Stimulated activated naive CD8-positive, alpha-beta T cell treated with anti-CD3 and anti-CD28 coated beads, Interleukin-15, amount 100 ng/mL, for 72 hours (primary cell): Measurements from ENCODE around the gene GIMAP8.
"Not testable (repeated sequence)": the region's sequence is repeated elsewhere in the genome, so short reads cannot be mapped to it uniquely, and the experiment has no call there.

ENCODE experiments used
- ATAC-seq: fragments of 150-1000 bp; cut with Tn5 transposase; 2 replicates; pipeline ENCODE4 v1.10.0; 2021; ENCODE audit warnings: mild to moderate bottlenecking, moderate library complexity
- DNase-seq, 2 donors: peaks; one replicate each; pipeline ENCODE4 v3.0.0; 2021 to 2022
- H3K27ac Mint-ChIP-seq, 2 donors: one replicate each; pipeline ENCODE4 v1.8.0; 2022; ENCODE audit warnings: mild to moderate bottlenecking in 2 of 2, mixed read lengths in 2 of 2, moderate library complexity in 2 of 2
- H3K27me3 Mint-ChIP-seq: one replicate; pipeline ENCODE4 v1.8.0; 2022; ENCODE audit warnings: mixed read lengths
- H3K4me1 Mint-ChIP-seq: one replicate; pipeline ENCODE4 v1.8.0; 2022; ENCODE audit warnings: mild to moderate bottlenecking, mixed read lengths
- H3K4me3 Mint-ChIP-seq, 2 donors: one replicate each; pipeline ENCODE4 v1.8.0; 2022; ENCODE audit warnings: mild to moderate bottlenecking in 2 of 2, mixed read lengths in 2 of 2, moderate library complexity in 1 of 2
- H3K9me3 Mint-ChIP-seq, 2 donors: one replicate each; pipeline ENCODE4 v1.8.0; 2022; ENCODE audit warnings: mixed read lengths in 2 of 2

GIMAP8 gene

GRCh38 chr7:150489782-150490181 is 39.4 kb downstream of the GIMAP8 start:
- Mint-ChIP-seq H3K4me3 (no peak overlapping the region), H3K4me1 (peaks cover 31% of the 10 kb centered on the region), H3K9me3 (peaks cover 4 to 14% of the 10 kb centered on the region in 2 donors), H3K27me3 (no peaks in the 10 kb centered on the region), H3K27ac (no peak overlapping the region)
- DNase-seq (no peak), ATAC-seq (no peak)

GRCh38 chr7:150493442-150493841 is 43.0 kb downstream of the GIMAP8 start:
- not testable (repeated sequence) for ATAC-seq, H3K27ac Mint-ChIP-seq, H3K27me3 Mint-ChIP-seq, H3K4me3 Mint-ChIP-seq, DNase-seq
- peaks cover 15% of the 10 kb centered on the region for H3K4me1 Mint-ChIP-seq
- peaks cover 15 to 28% of the 10 kb centered on the region in 2 donors for H3K9me3 Mint-ChIP-seq

- Mint-ChIP-seq H3K9me3 (peaks cover 19 to 26% of the 10 kb centered on the region in 2 donors), H3K4me3 (peak overlapping the region; percentile 53 to 71), H3K27ac (peak overlapping the region; percentile 89 to 96), H3K27me3 (no peaks in the 10 kb centered on the region), H3K4me1 (peaks cover 58% of the 10 kb centered on the region)
- DNase-seq (no peak), ATAC-seq (peak; percentile 89)
These were observed 52.1 kb downstream of the GIMAP8 start for GRCh38 chr7:150502519-150502918.

GRCh38 chr7:150503155-150503554 is 52.7 kb downstream of the GIMAP8 start:
- ATAC-seq (no peak), DNase-seq (no peak)
- Mint-ChIP-seq H3K9me3 (peaks cover 13 to 22% of the 10 kb centered on the region in 2 donors), H3K4me3 (peak overlapping the region; percentile 53 to 71), H3K4me1 (peaks cover 62% of the 10 kb centered on the region), H3K27me3 (no peaks in the 10 kb centered on the region), H3K27ac (peak overlapping the region; percentile 89 to 96)

- Mint-ChIP-seq H3K4me3 (peak overlapping the region; percentile 52 to 71), H3K27ac (peak overlapping the region; percentile 56 to 96)
These were observed 53.2 kb downstream of the GIMAP8 start for GRCh38 chr7:150503581-150503980.

GRCh38 chr7:150507947-150508602 is 57.6 kb downstream of the GIMAP8 start:
- H3K27ac Mint-ChIP-seq, result peak overlapping the region; percentile 40 to 90

More at GRCh38 chr7:150503581-150503980, 53.2 kb downstream of the GIMAP8 start:
- H3K27me3 Mint-ChIP-seq, result no peaks in the 10 kb centered on the region
- peaks cover 67% of the 10 kb centered on the region for H3K4me1 Mint-ChIP-seq
- peak; percentile 24 for ATAC-seq
- H3K9me3 Mint-ChIP-seq, result peaks cover 9 to 20% of the 10 kb centered on the region in 2 donors
- no peak for DNase-seq

GRCh38 chr7:150511048-150511447 is 60.6 kb downstream of the GIMAP8 start:
- ATAC-seq, result no peak
- Mint-ChIP-seq H3K27me3 (no peaks in the 10 kb centered on the region), H3K9me3 (peaks cover 19 to 25% of the 10 kb centered on the region in 2 donors), H3K4me1 (peaks cover 83% of the 10 kb centered on the region), H3K27ac (peak overlapping the region; percentile 8 to 85), H3K4me3 (peak overlapping the region; percentile 2 to 66)
- DNase-seq, result no peak

More at GRCh38 chr7:150507947-150508602, 57.6 kb downstream of the GIMAP8 start:
- H3K4me3 Mint-ChIP-seq, result peak overlapping the region; percentile 52 to 63
- H3K9me3 Mint-ChIP-seq, result peaks cover 19 to 25% of the 10 kb centered on the region in 2 donors
- ATAC-seq (peak; percentile 73), DNase-seq (no peak)
- no peaks in the 10 kb centered on the region for H3K27me3 Mint-ChIP-seq
- peaks cover 97% of the 10 kb centered on the region for H3K4me1 Mint-ChIP-seq

GRCh38 chr7:150513758-150514157 is 63.3 kb downstream of the GIMAP8 start:
- Mint-ChIP-seq H3K9me3 (peaks cover 19 to 21% of the 10 kb centered on the region in 2 donors), H3K27ac (peak overlapping the region; percentile 93 to 98), H3K4me3 (peak overlapping the region; percentile 96 to 100), H3K4me1 (peaks cover 62% of the 10 kb centered on the region), H3K27me3 (no peaks in the 10 kb centered on the region)
- no peak for DNase-seq
- ATAC-seq, result no peak

GRCh38 chr7:150514748-150515222 is 64.4 kb downstream of the GIMAP8 start, which contains the start of gene GIMAP7:
GIMAP7 (plus strand) TSS chr7:150514872; CDS start chr7:150519975, 5,103 bp downstream.
- ATAC-seq (peak; percentile 87), DNase-seq (peak; percentile 63 to 68)
- Mint-ChIP-seq H3K27me3 (no peaks in the 10 kb centered on the region), H3K9me3 (peaks cover 14 to 16% of the 10 kb centered on the region in 2 donors), H3K27ac (peak within 1 kb of the TSS; percentile 93 to 98), H3K4me3 (peak within 1 kb of the TSS; percentile 96 to 100), H3K4me1 (peaks cover 54% of the 10 kb centered on the region)

GRCh38 chr7:150515248-150516147 is 65.1 kb downstream of the GIMAP8 start:
- Mint-ChIP-seq H3K9me3 (peaks cover 7 to 9% of the 10 kb centered on the region in 2 donors), H3K4me3 (peak overlapping the region; percentile 96 to 100), H3K27me3 (no peaks in the 10 kb centered on the region), H3K27ac (peak overlapping the region; percentile 93 to 98), H3K4me1 (peaks cover 54% of the 10 kb centered on the region)
- peak; percentile 54 for ATAC-seq
- peak in 1 of 2 donors; percentile 40 for DNase-seq

- H3K4me3 Mint-ChIP-seq, result peak overlapping the region; percentile 84 to 96
These were observed 66.7 kb downstream of the GIMAP8 start for GRCh38 chr7:150516956-150517745.

GRCh38 chr7:150519310-150519709 is 68.9 kb downstream of the GIMAP8 start:
- Mint-ChIP-seq H3K27me3 (no peaks in the 10 kb centered on the region), H3K4me1 (peaks cover 39% of the 10 kb centered on the region), H3K27ac (peak overlapping the region in 1 of 2 donors; percentile 95), H3K9me3 (no peaks in the 10 kb centered on the region), H3K4me3 (peak overlapping the region; percentile 82 to 96)
- DNase-seq (no peak), ATAC-seq (no peak)

More at GRCh38 chr7:150516956-150517745, 66.7 kb downstream of the GIMAP8 start:
- Mint-ChIP-seq H3K27me3 (no peaks in the 10 kb centered on the region), H3K4me1 (peaks cover 47% of the 10 kb centered on the region), H3K27ac (peak overlapping the region in 1 of 2 donors; percentile 93), H3K9me3 (no peaks in the 10 kb centered on the region)
- DNase-seq, result no peak
- no peak for ATAC-seq

GRCh38 chr7:150520145-150520544 is 69.7 kb downstream of the GIMAP8 start:
- peak overlapping the region; percentile 98 to 100 for H3K27ac Mint-ChIP-seq
- H3K9me3 Mint-ChIP-seq, result no peaks in the 10 kb centered on the region
- peaks cover 42% of the 10 kb centered on the region for H3K4me1 Mint-ChIP-seq
- peak; percentile 56 for ATAC-seq
- no peaks in the 10 kb centered on the region for H3K27me3 Mint-ChIP-seq
- peak in 1 of 2 donors; percentile 57 for DNase-seq
- peak overlapping the region; percentile 81 to 96 for H3K4me3 Mint-ChIP-seq

GRCh38 chr7:150522931-150523330 is 72.5 kb downstream of the GIMAP8 start:
- not testable (repeated sequence) for ATAC-seq, H3K27me3 Mint-ChIP-seq, DNase-seq, H3K27ac Mint-ChIP-seq
- Mint-ChIP-seq H3K9me3 (peaks cover 10 to 19% of the 10 kb centered on the region in 2 donors), H3K4me1 (peaks cover 59% of the 10 kb centered on the region), H3K4me3 (peak overlapping the region in 1 of 2 donors; percentile 66)
